ENCODE measurements around the gene LRRC75A.

LRRC75A gene

GRCh38 chr17:16432017-16432416 lies 60.0 kb downstream of the LRRC75A start:
- Mint-ChIP-seq H3K27me3 (ENCODE audit: low read depth) (no peaks in the 10 kb centered on the region), H3K36me3 (ENCODE audit: low read depth) (peaks cover 29% of the 10 kb centered on the region), H3K4me3 (no peak overlapping the region), H3K9me3 (no peaks in the 10 kb centered on the region), H3K4me1 (ENCODE audit: low read depth) (peaks cover 4% of the 10 kb centered on the region), H3K27ac (no peak overlapping the region)
- no peak for DNase-seq (ENCODE audit: low spot score)

- no peaks in the 10 kb centered on the region for H3K9me3 Mint-ChIP-seq
- peaks cover 39% of the 10 kb centered on the region for H3K36me3 Mint-ChIP-seq (ENCODE audit: low read depth)
- H3K27ac Mint-ChIP-seq = no peak overlapping the region
- no peak overlapping the region for H3K4me3 Mint-ChIP-seq
- DNase-seq (ENCODE audit: low spot score) = no peak
- H3K4me1 Mint-ChIP-seq (ENCODE audit: low read depth) = peaks cover 4% of the 10 kb centered on the region
- no peaks in the 10 kb centered on the region for H3K27me3 Mint-ChIP-seq (ENCODE audit: low read depth)
Measured at GRCh38 chr17:16430650-16431049, 61.3 kb downstream of the LRRC75A start.

- Mint-ChIP-seq H3K4me1 (ENCODE audit: low read depth) (no peaks in the 10 kb centered on the region), H3K9me3 (no peaks in the 10 kb centered on the region), H3K4me3 (no peak overlapping the region), H3K36me3 (ENCODE audit: low read depth) (peaks cover 42% of the 10 kb centered on the region), H3K27ac (no peak overlapping the region), H3K27me3 (ENCODE audit: low read depth) (no peaks in the 10 kb centered on the region)
- DNase-seq (ENCODE audit: low spot score) = no peak
Measured at GRCh38 chr17:16429083-16429482, 62.9 kb downstream of the LRRC75A start.

- H3K4me1 Mint-ChIP-seq (ENCODE audit: low read depth) = no peaks in the 10 kb centered on the region
- H3K9me3 Mint-ChIP-seq = no peaks in the 10 kb centered on the region
- H3K27me3 Mint-ChIP-seq (ENCODE audit: low read depth) = no peaks in the 10 kb centered on the region
- H3K4me3 Mint-ChIP-seq = no peak overlapping the region
- peaks cover 42% of the 10 kb centered on the region for H3K36me3 Mint-ChIP-seq (ENCODE audit: low read depth)
- DNase-seq (ENCODE audit: low spot score) = no peak
- no peak overlapping the region for H3K27ac Mint-ChIP-seq
Measured at GRCh38 chr17:16428098-16428882, 63.7 kb downstream of the LRRC75A start.

GRCh38 chr17:16427020-16427419 lies 65.0 kb downstream of the LRRC75A start:
- no peaks in the 10 kb centered on the region for H3K9me3 Mint-ChIP-seq
- no peak for DNase-seq (ENCODE audit: low spot score)
- H3K4me3 Mint-ChIP-seq = no peak overlapping the region
- H3K4me1 Mint-ChIP-seq (ENCODE audit: low read depth) = no peaks in the 10 kb centered on the region
- H3K27me3 Mint-ChIP-seq (ENCODE audit: low read depth) = no peaks in the 10 kb centered on the region
- H3K36me3 Mint-ChIP-seq (ENCODE audit: low read depth) = peaks cover 47% of the 10 kb centered on the region
- H3K27ac Mint-ChIP-seq = no peak overlapping the region

GRCh38 chr17:16425698-16426659 lies 66.0 kb downstream of the LRRC75A start:
- DNase-seq (ENCODE audit: low spot score) = no peak
- Mint-ChIP-seq H3K27me3 (ENCODE audit: low read depth) (no peaks in the 10 kb centered on the region), H3K9me3 (no peaks in the 10 kb centered on the region), H3K36me3 (ENCODE audit: low read depth) (peaks cover 48% of the 10 kb centered on the region), H3K4me1 (ENCODE audit: low read depth) (no peaks in the 10 kb centered on the region), H3K27ac (no peak overlapping the region), H3K4me3 (no peak overlapping the region)

GRCh38 chr17:16425202-16425601 lies 66.8 kb downstream of the LRRC75A start:
- no peak for DNase-seq (ENCODE audit: low spot score)
- Mint-ChIP-seq H3K27me3 (ENCODE audit: low read depth) (no peaks in the 10 kb centered on the region), H3K36me3 (ENCODE audit: low read depth) (peaks cover 51% of the 10 kb centered on the region), H3K27ac (no peak overlapping the region), H3K9me3 (no peaks in the 10 kb centered on the region), H3K4me1 (ENCODE audit: low read depth) (no peaks in the 10 kb centered on the region), H3K4me3 (no peak overlapping the region)

- Mint-ChIP-seq H3K36me3 (ENCODE audit: low read depth) (peaks cover 55% of the 10 kb centered on the region), H3K27ac (no peak overlapping the region), H3K9me3 (no peaks in the 10 kb centered on the region), H3K4me1 (ENCODE audit: low read depth) (peaks cover 13% of the 10 kb centered on the region), H3K27me3 (ENCODE audit: low read depth) (no peaks in the 10 kb centered on the region), H3K4me3 (no peak overlapping the region)
- no peak for DNase-seq (ENCODE audit: low spot score)
Measured at GRCh38 chr17:16423226-16423872, 68.6 kb downstream of the LRRC75A start.

GRCh38 chr17:16422416-16422815 lies 69.6 kb downstream of the LRRC75A start:
- no peak overlapping the region for H3K4me3 Mint-ChIP-seq
- no peaks in the 10 kb centered on the region for H3K9me3 Mint-ChIP-seq
- H3K27me3 Mint-ChIP-seq (ENCODE audit: low read depth) = no peaks in the 10 kb centered on the region
- DNase-seq (ENCODE audit: low spot score) = no peak
- peaks cover 20% of the 10 kb centered on the region for H3K4me1 Mint-ChIP-seq (ENCODE audit: low read depth)
- H3K36me3 Mint-ChIP-seq (ENCODE audit: low read depth) = peaks cover 60% of the 10 kb centered on the region
- H3K27ac Mint-ChIP-seq = no peak overlapping the region

- Mint-ChIP-seq H3K9me3 (no peaks in the 10 kb centered on the region), H3K4me3 (peak overlapping the region; percentile 24), H3K36me3 (ENCODE audit: low read depth) (peaks cover 49% of the 10 kb centered on the region), H3K4me1 (ENCODE audit: low read depth) (peaks cover 30% of the 10 kb centered on the region), H3K27me3 (ENCODE audit: low read depth) (no peaks in the 10 kb centered on the region), H3K27ac (no peak overlapping the region)
- peak; percentile 68 for DNase-seq (ENCODE audit: low spot score)
Measured at GRCh38 chr17:16419929-16420271, 72.1 kb downstream of the LRRC75A start.

GRCh38 chr17:16419074-16419928 lies 72.7 kb downstream of the LRRC75A start:
- Mint-ChIP-seq H3K4me3 (peak overlapping the region; percentile 75), H3K27ac (peak overlapping the region; percentile 77), H3K27me3 (ENCODE audit: low read depth) (no peaks in the 10 kb centered on the region), H3K4me1 (ENCODE audit: low read depth) (peaks cover 34% of the 10 kb centered on the region), H3K9me3 (no peaks in the 10 kb centered on the region), H3K36me3 (ENCODE audit: low read depth) (peaks cover 48% of the 10 kb centered on the region)
- DNase-seq (ENCODE audit: low spot score) = peak; percentile 78

GRCh38 chr17:16418685-16419068 lies 73.3 kb downstream of the LRRC75A start:
- DNase-seq (ENCODE audit: low spot score) = no peak
- H3K27me3 Mint-ChIP-seq (ENCODE audit: low read depth) = no peaks in the 10 kb centered on the region
- H3K4me1 Mint-ChIP-seq (ENCODE audit: low read depth) = peaks cover 35% of the 10 kb centered on the region
- peak overlapping the region; percentile 75 for H3K4me3 Mint-ChIP-seq
- H3K36me3 Mint-ChIP-seq (ENCODE audit: low read depth) = peaks cover 50% of the 10 kb centered on the region
- H3K9me3 Mint-ChIP-seq = no peaks in the 10 kb centered on the region
- peak overlapping the region; percentile 77 for H3K27ac Mint-ChIP-seq

Data from T-helper 2 cell treated with Interferon-gamma antibody and Interleukin-4, amounts not matched to agents 5 μg/mL and 100 μg/mL, for 36 hours (primary cell).